Astrocyte (in vitro differentiated cells and primary cell): ENCODE data around the gene TNP1. TPM values are rescaled to one million over a fixed set of nuclear protein-coding genes. Genes with fewer than 3 reads are reported as not detected.

Source experiments
- DNase-seq: peaks from one replicate; pipeline ENCODE4 v3.0.0-alpha.2; 2010; ENCODE audit warnings: low read depth
- FAIRE-seq: peaks from 2 replicates; lab custom pipeline; 2011; peaks lifted over from hg19 to GRCh38; lab: Jason Lieb, UNC
- H2AFZ ChIP-seq: 2 replicates; pipeline ENCODE4 v1.6.0; 2012; ENCODE audit warnings: low read depth, low read length, inconsistent platforms
- H3K27ac ChIP-seq: 2 replicates; pipeline ENCODE4 v1.5.1; 2011; ENCODE audit warnings: low read depth, low read length, inconsistent platforms
- H3K27me3 ChIP-seq: 2 replicates; pipeline ENCODE4 v1.6.0; 2011; ENCODE audit warnings: low read length, inconsistent platforms; ENCODE audit not compliant: insufficient read depth
- H3K36me3 ChIP-seq: 2 replicates; pipeline ENCODE4 v1.5.1; 2011; ENCODE audit warnings: low read length, inconsistent platforms; ENCODE audit not compliant: insufficient read depth
- H3K4me1 ChIP-seq: 2 replicates; pipeline ENCODE4 v1.5.1; 2011; ENCODE audit warnings: low read length, inconsistent platforms; ENCODE audit not compliant: insufficient read depth
- H3K4me2 ChIP-seq: 2 replicates; pipeline ENCODE4 v1.6.0; 2012; ENCODE audit warnings: low read length, inconsistent platforms
- H3K4me3 ChIP-seq: 2 replicates; pipeline ENCODE4 v1.5.1; 2011; ENCODE audit warnings: low read depth, mild to moderate bottlenecking, low read length, inconsistent platforms; ENCODE audit not compliant: insufficient read depth
- H3K79me2 ChIP-seq: 2 replicates; pipeline ENCODE4 v1.6.0; 2012; ENCODE audit warnings: mild to moderate bottlenecking, low read length, inconsistent platforms; ENCODE audit not compliant: insufficient read depth
- H3K9ac ChIP-seq: 2 replicates; pipeline ENCODE4 v1.6.0; 2012; ENCODE audit warnings: mild to moderate bottlenecking, low read length, inconsistent platforms
- H3K9me3 ChIP-seq: 2 replicates; pipeline ENCODE4 v1.5.1; 2012; ENCODE audit warnings: low read depth, mild to moderate bottlenecking, low read length, inconsistent platforms; ENCODE audit not compliant: insufficient read depth
- H4K20me1 ChIP-seq: 2 replicates; pipeline ENCODE4 v1.6.0; 2012; ENCODE audit warnings: low read length, inconsistent platforms; ENCODE audit not compliant: insufficient read depth
- H3K27ac Mint-ChIP-seq: one replicate; pipeline ENCODE4 v1.8.0; 2021; ENCODE audit warnings: mild to moderate bottlenecking, mixed read lengths; ENCODE audit not compliant: unreplicated experiment
- H3K27me3 Mint-ChIP-seq: one replicate; pipeline ENCODE4 v1.8.0; 2021; ENCODE audit warnings: low read depth, mixed read lengths; ENCODE audit not compliant: unreplicated experiment
- H3K36me3 Mint-ChIP-seq: one replicate; pipeline ENCODE4 v1.8.0; 2021; ENCODE audit warnings: low read depth, mixed read lengths; ENCODE audit not compliant: unreplicated experiment
- H3K4me1 Mint-ChIP-seq: one replicate; pipeline ENCODE4 v1.8.0; 2021; ENCODE audit warnings: low read depth, mixed read lengths; ENCODE audit not compliant: unreplicated experiment
- H3K4me3 Mint-ChIP-seq: one replicate; pipeline ENCODE4 v1.8.0; 2021; ENCODE audit warnings: mild to moderate bottlenecking, moderate library complexity, mixed read lengths; ENCODE audit not compliant: unreplicated experiment
- H3K9me3 Mint-ChIP-seq: one replicate; pipeline ENCODE4 v1.8.0; 2021; ENCODE audit warnings: mild to moderate bottlenecking, mixed read lengths; ENCODE audit not compliant: unreplicated experiment
- CTCF ChIP-seq: IDR thresholded peaks from 2 replicates; pipeline ENCODE4 v1.5.1; 2011; ENCODE audit warnings: low read depth, mild to moderate bottlenecking, inconsistent platforms, low read length, moderate library complexity; ENCODE audit not compliant: insufficient read depth
- EZH2 ChIP-seq: IDR thresholded peaks from 2 replicates; pipeline ENCODE4 v1.6.1; 2012; ENCODE audit warnings: mild to moderate bottlenecking, low read length, inconsistent platforms; ENCODE audit not compliant: insufficient read depth
- total RNA-seq: library from RNA; stranded (reverse); gene quantifications from 2 replicates; pipeline ENCODE4 v1.2.1, GENCODE V29; 2021

The TNP1 gene
- total RNA-seq, 1 donor from 2014 or later: not detected

- Mint-ChIP-seq H3K36me3 (no peaks in the 10 kb centered on the region), H3K9me3 (peaks cover 7% of the 10 kb centered on the region), H3K4me1 (no peaks in the 10 kb centered on the region), H3K4me3 (no peak overlapping the region), H3K27me3 (peaks cover 26% of the 10 kb centered on the region), H3K27ac (no peak overlapping the region)
- no peak overlapping the region for H3K4me3 ChIP-seq
- no peaks in the 10 kb centered on the region for H3K9me3 ChIP-seq
- DNase-seq (no peak), FAIRE-seq (no peak)
- no peaks in the 10 kb centered on the region for H3K79me2 ChIP-seq
- H3K27me3 ChIP-seq: peaks cover 7% of the 10 kb centered on the region
- no peaks in the 10 kb centered on the region for H3K4me1 ChIP-seq
- no peak overlapping the region for H3K4me2 ChIP-seq
- no peaks in the 10 kb centered on the region for H4K20me1 ChIP-seq
- H2AFZ ChIP-seq: no peak overlapping the region
- TF ChIP-seq EZH2 (no peak), CTCF (no peak)
- H3K27ac ChIP-seq: no peak overlapping the region
- no peak overlapping the region for H3K9ac ChIP-seq
- no peaks in the 10 kb centered on the region for H3K36me3 ChIP-seq
These were observed 39.2 kb downstream of the TNP1 start for GRCh38 chr2:216820709-216821108.

- Histone ChIP-seq H3K9me3 (no peaks in the 10 kb centered on the region), H4K20me1 (no peaks in the 10 kb centered on the region), H3K4me1 (no peaks in the 10 kb centered on the region), H3K27ac (no peak overlapping the region), H3K4me2 (no peak overlapping the region), H3K36me3 (no peaks in the 10 kb centered on the region), H3K4me3 (no peak overlapping the region), H2AFZ (no peak overlapping the region), H3K27me3 (peaks cover 10% of the 10 kb centered on the region), H3K9ac (no peak overlapping the region), H3K79me2 (no peaks in the 10 kb centered on the region)
- FAIRE-seq (no peak), DNase-seq (no peak)
- Mint-ChIP-seq H3K36me3 (no peaks in the 10 kb centered on the region), H3K4me1 (no peaks in the 10 kb centered on the region), H3K4me3 (no peak overlapping the region), H3K27ac (no peak overlapping the region), H3K27me3 (peaks cover 29% of the 10 kb centered on the region), H3K9me3 (peaks cover 7% of the 10 kb centered on the region)
- TF ChIP-seq EZH2: no peak
- TF ChIP-seq CTCF: no peak
These were observed 40.1 kb downstream of the TNP1 start for GRCh38 chr2:216819766-216820165.

GRCh38 chr2:216819055-216819454 lies 40.8 kb downstream of the TNP1 start:
- TF ChIP-seq CTCF (no peak), EZH2 (no peak)
- no peak for DNase-seq
- peaks cover 10% of the 10 kb centered on the region for H3K27me3 ChIP-seq
- Mint-ChIP-seq H3K9me3 (peaks cover 7% of the 10 kb centered on the region), H3K27me3 (peaks cover 29% of the 10 kb centered on the region), H3K4me3 (no peak overlapping the region), H3K27ac (no peak overlapping the region), H3K36me3 (no peaks in the 10 kb centered on the region), H3K4me1 (no peaks in the 10 kb centered on the region)
- H3K79me2 ChIP-seq: no peaks in the 10 kb centered on the region
- no peaks in the 10 kb centered on the region for H3K4me1 ChIP-seq
- no peak overlapping the region for H2AFZ ChIP-seq
- no peaks in the 10 kb centered on the region for H3K36me3 ChIP-seq
- H4K20me1 ChIP-seq: no peaks in the 10 kb centered on the region
- H3K4me2 ChIP-seq: no peak overlapping the region
- no peak overlapping the region for H3K9ac ChIP-seq
- no peak for FAIRE-seq
- no peak overlapping the region for H3K4me3 ChIP-seq
- no peaks in the 10 kb centered on the region for H3K9me3 ChIP-seq
- H3K27ac ChIP-seq: no peak overlapping the region
